Activated CD4-positive, alpha-beta T cell treated with anti-CD3 and anti-CD28 coated beads, Interleukin-2, amount 50 U/mL, for 16 hours (primary cell): ENCODE measurements around the gene MNDA.
"Not testable (repeated sequence)": the region's sequence is repeated elsewhere in the genome, so short reads cannot be mapped to it uniquely, and the experiment has no call there.

Experiments used
- DNase-seq: peaks from one replicate; pipeline ENCODE4 v3.0.0-alpha.2; 2020

MNDA gene

GRCh38 chr1:158839566-158839965 is 8.4 kb downstream of the MNDA start:
- DNase-seq = no peak

- DNase-seq = no peak
Measured at GRCh38 chr1:158840236-158840635, 9.1 kb downstream of the MNDA start.

GRCh38 chr1:158864595-158864994 is 33.4 kb downstream of the MNDA start:
- no peak for DNase-seq

- not testable (repeated sequence) for DNase-seq
Measured at GRCh38 chr1:158870438-158870837, 39.3 kb downstream of the MNDA start.

- DNase-seq = no peak
Measured at GRCh38 chr1:158873141-158873540, 42.0 kb downstream of the MNDA start.

GRCh38 chr1:158893654-158894053 is 62.5 kb downstream of the MNDA start:
- DNase-seq = no peak

GRCh38 chr1:158898722-158899121 is 67.6 kb downstream of the MNDA start:
- no peak for DNase-seq
